GM18867 (cell line): ENCODE data around the gene CSNK2B.

Experiments used
- ATAC-seq: cut with Tn5 transposase; IDR thresholded peaks from one replicate; pipeline ENCODE4 v1.9.1; 2021; ENCODE audit warnings: mild to moderate bottlenecking, moderate library complexity; ENCODE audit not compliant: unreplicated experiment

The CSNK2B gene

GRCh38 chr6:31665501-31666336, at the start of gene CSNK2B:
Gene CSNK2B (plus strand): TSS chr6:31666080. CDS start chr6:31666832, 752 bp downstream.
- ATAC-seq: peak; percentile 85

- no peak for ATAC-seq
Observed at GRCh38 chr6:31617010-31617409, 48.9 kb upstream of the CSNK2B start.

- peak; percentile 83 for ATAC-seq
Observed at GRCh38 chr6:31619805-31620585, 45.9 kb upstream of the CSNK2B start.

- peak; percentile 35 for ATAC-seq
Observed at GRCh38 chr6:31620586-31621319, 45.1 kb upstream of the CSNK2B start, which contains the start of gene PRRC2A. Gene PRRC2A (plus strand): TSS chr6:31620715. CDS start chr6:31622790, 2,075 bp downstream.

- no peak for ATAC-seq
Observed at GRCh38 chr6:31621320-31621939, 44.5 kb upstream of the CSNK2B start.

GRCh38 chr6:31621991-31622390, 43.9 kb upstream of the CSNK2B start:
- ATAC-seq: no peak

GRCh38 chr6:31622684-31623091, 43.2 kb upstream of the CSNK2B start:
- no peak for ATAC-seq

- ATAC-seq: no peak
Observed at GRCh38 chr6:31624070-31624469, 41.8 kb upstream of the CSNK2B start.

GRCh38 chr6:31626952-31627351, 38.9 kb upstream of the CSNK2B start:
- no peak for ATAC-seq

GRCh38 chr6:31627690-31628287, 38.1 kb upstream of the CSNK2B start:
- no peak for ATAC-seq

GRCh38 chr6:31629014-31629413, 36.9 kb upstream of the CSNK2B start:
- ATAC-seq: no peak

- no peak for ATAC-seq
Observed at GRCh38 chr6:31630177-31630934, 35.5 kb upstream of the CSNK2B start.

GRCh38 chr6:31631209-31631608, 34.7 kb upstream of the CSNK2B start:
- no peak for ATAC-seq

GRCh38 chr6:31631681-31632278, 34.1 kb upstream of the CSNK2B start:
- ATAC-seq: no peak

- no peak for ATAC-seq
Observed at GRCh38 chr6:31632279-31632946, 33.5 kb upstream of the CSNK2B start.

GRCh38 chr6:31633447-31633846, 32.4 kb upstream of the CSNK2B start:
- ATAC-seq: no peak

GRCh38 chr6:31634131-31634530, 31.7 kb upstream of the CSNK2B start:
- no peak for ATAC-seq

- ATAC-seq: no peak
Observed at GRCh38 chr6:31634969-31635575, 30.8 kb upstream of the CSNK2B start.
